Mesenchymal stem cell (in vitro differentiated cells and primary cell): ENCODE data around the gene YPEL5.

Experiments used
- DNase-seq: peaks from one replicate; pipeline ENCODE4 v3.0.0-alpha.2; 2013
- H2AFZ ChIP-seq: one replicate; pipeline ENCODE4 v1.6.1; 2013; ENCODE audit warnings: low read depth, mild to moderate bottlenecking, control low read depth, inconsistent platforms, low read length, moderate library complexity
- H2AK5ac ChIP-seq: 2 replicates; pipeline ENCODE4 v1.6.1; 2013; ENCODE audit warnings: low read length, moderate library complexity, mild to moderate bottlenecking, inconsistent platforms; ENCODE audit not compliant: severe bottlenecking
- H2BK120ac ChIP-seq: one replicate; pipeline ENCODE4 v1.6.1; 2013; ENCODE audit warnings: low read depth, mild to moderate bottlenecking, inconsistent platforms, low read length, moderate library complexity
- H2BK12ac ChIP-seq, 2 experiments: one replicate each; pipeline ENCODE4 v1.6.1; 2013; ENCODE audit warnings: inconsistent platforms in 2 of 2, low read length in 2 of 2, mild to moderate bottlenecking in 2 of 2, moderate library complexity in 2 of 2, control low read depth in 1 of 2
- H2BK15ac ChIP-seq: one replicate; pipeline ENCODE4 v1.6.1; 2013; ENCODE audit warnings: mild to moderate bottlenecking, low read depth, inconsistent platforms; ENCODE audit not compliant: poor library complexity, severe bottlenecking
- H2BK5ac ChIP-seq: 2 replicates; pipeline ENCODE4 v1.6.1; 2013; ENCODE audit warnings: low read depth, mild to moderate bottlenecking, low read length, control low read depth, inconsistent platforms; ENCODE audit not compliant: poor library complexity, severe bottlenecking
- H3K14ac ChIP-seq, 2 experiments: one replicate each; pipeline ENCODE4 v1.6.1; 2013; ENCODE audit warnings: inconsistent platforms in 2 of 2, low read length in 2 of 2, control low read depth in 1 of 2, mild to moderate bottlenecking in 1 of 2, moderate library complexity in 1 of 2
- H3K18ac ChIP-seq, 2 experiments: one replicate each; pipeline ENCODE4 v1.6.1; 2013; ENCODE audit warnings: inconsistent platforms in 2 of 2, low read length in 2 of 2, control low read depth in 1 of 2, low read depth in 1 of 2, mild to moderate bottlenecking in 1 of 2
- H3K23ac ChIP-seq, 2 experiments: one replicate each; pipeline ENCODE4 v1.6.1; 2013; ENCODE audit warnings: inconsistent platforms in 2 of 2, low read length in 2 of 2, mild to moderate bottlenecking in 2 of 2, moderate library complexity in 2 of 2, control low read depth in 1 of 2
- H3K27ac ChIP-seq: 2 replicates; pipeline ENCODE4 v1.5.1; 2013; ENCODE audit warnings: mild to moderate bottlenecking, moderate library complexity, low read length, control low read depth, inconsistent platforms; ENCODE audit not compliant: poor library complexity, severe bottlenecking
- H3K27me3 ChIP-seq, 2 experiments: 2 replicates each; pipeline versions ENCODE4 v1.6.1 to v1.7.0; 2013; ENCODE audit warnings: low read length in 2 of 2, mild to moderate bottlenecking in 2 of 2, moderate library complexity in 2 of 2, control low read depth in 1 of 2, inconsistent platforms in 1 of 2; ENCODE audit not compliant: control insufficient read depth in 1 of 2, insufficient read depth in 1 of 2
- H3K36me3 ChIP-seq, 2 experiments: 2 replicates each; pipeline versions ENCODE4 v1.6.1 to v1.7.0; 2013; ENCODE audit warnings: low read length in 2 of 2, control low read depth in 1 of 2, inconsistent platforms in 1 of 2, low read depth in 1 of 2, mild to moderate bottlenecking in 1 of 2; ENCODE audit not compliant: insufficient read depth in 2 of 2, control insufficient read depth in 1 of 2
- H3K4ac ChIP-seq, 2 experiments: one replicate each; pipeline ENCODE4 v1.6.1; 2013; ENCODE audit warnings: inconsistent platforms in 2 of 2, low read length in 2 of 2, mild to moderate bottlenecking in 2 of 2, moderate library complexity in 2 of 2, control low read depth in 1 of 2, low read depth in 1 of 2
- H3K4me1 ChIP-seq: 2 replicates; pipeline ENCODE4 v1.6.1; 2013; ENCODE audit warnings: low read depth, low read length, control low read depth; ENCODE audit not compliant: control insufficient read depth, insufficient read depth
- H3K4me2 ChIP-seq: 2 replicates; pipeline ENCODE4 v1.6.1; 2013; ENCODE audit warnings: low read length, mild to moderate bottlenecking, inconsistent platforms; ENCODE audit not compliant: poor library complexity, severe bottlenecking
- H3K4me3 ChIP-seq, 2 experiments: 2 replicates each; pipeline versions ENCODE4 v1.5.1 to v1.7.0; 2013; ENCODE audit warnings: low read length in 2 of 2, mild to moderate bottlenecking in 2 of 2, control low read depth in 1 of 2, low read depth in 1 of 2; ENCODE audit not compliant: insufficient read depth in 1 of 2
- H3K79me1 ChIP-seq: replicated peaks from 2 replicates; pipeline ENCODE4 v1.6.1; 2013; ENCODE audit warnings: mild to moderate bottlenecking, control low read depth, low read length, inconsistent platforms; ENCODE audit not compliant: poor library complexity, severe bottlenecking
- H3K9ac ChIP-seq: 2 replicates; pipeline ENCODE4 v1.7.0; 2013; ENCODE audit warnings: mild to moderate bottlenecking, low read length, moderate library complexity
- H3K9me3 ChIP-seq: 2 replicates; pipeline ENCODE4 v1.7.0; 2013; ENCODE audit warnings: mild to moderate bottlenecking, low read length; ENCODE audit not compliant: control insufficient read depth
- H4K8ac ChIP-seq: one replicate; pipeline ENCODE4 v1.6.1; 2013; ENCODE audit warnings: inconsistent platforms, mild to moderate bottlenecking, low read length, moderate library complexity
- H4K91ac ChIP-seq: one replicate; pipeline ENCODE4 v1.6.1; 2013; ENCODE audit warnings: mild to moderate bottlenecking, low read length, inconsistent platforms
- WGBS: methylation state at CpG from one replicate; pipeline ENCODE4 v1.1.7; 2013; ENCODE audit warnings: mixed read lengths; 5-methylcytosine and 5-hydroxymethylcytosine counted together

The YPEL5 gene

GRCh38 chr2:30152385-30152784, 5.6 kb downstream of the YPEL5 start:
- Histone ChIP-seq H3K23ac (no peak overlapping the region), H3K9ac (no peak overlapping the region), H3K4me1 (peaks cover 4% of the 10 kb centered on the region), H2AFZ (no peak overlapping the region), H3K9me3 (no peaks in the 10 kb centered on the region), H2AK5ac (no peak overlapping the region), H4K91ac (no peak overlapping the region), H2BK5ac (no peak overlapping the region), H3K27me3 (no peaks in the 10 kb centered on the region), H3K18ac (no peak overlapping the region), H3K36me3 (peaks cover 6 to 82% of the 10 kb centered on the region in 2 experiments), H3K4me3 (no peak overlapping the region), H2BK12ac (no peak overlapping the region), H3K4me2 (no peak overlapping the region), H4K8ac (no peak overlapping the region), H3K27ac (no peak overlapping the region), H2BK120ac (no peak overlapping the region), H3K4ac (no peak overlapping the region), H3K79me1 (peaks cover 15% of the 10 kb centered on the region), H3K14ac (no peak overlapping the region), H2BK15ac (no peak overlapping the region)
- WGBS, result no CpG with 5 or more reads among the region's 1 CpG
- DNase-seq, result no peak

- Histone ChIP-seq H2BK5ac (no peak overlapping the region), H3K4me3 (no peak overlapping the region), H3K36me3 (peaks cover 15 to 92% of the 10 kb centered on the region in 2 experiments), H3K9ac (no peak overlapping the region), H3K9me3 (no peaks in the 10 kb centered on the region), H2AK5ac (no peak overlapping the region), H3K4ac (no peak overlapping the region), H3K23ac (no peak overlapping the region), H3K18ac (no peak overlapping the region), H3K27me3 (no peaks in the 10 kb centered on the region), H2BK15ac (no peak overlapping the region), H3K4me2 (no peak overlapping the region), H2BK12ac (no peak overlapping the region), H2AFZ (no peak overlapping the region), H2BK120ac (no peak overlapping the region), H3K4me1 (no peaks in the 10 kb centered on the region), H3K79me1 (peaks cover 19% of the 10 kb centered on the region), H3K14ac (no peak overlapping the region), H4K91ac (no peak overlapping the region), H3K27ac (no peak overlapping the region), H4K8ac (no peak overlapping the region)
- no CpG with 5 or more reads among the region's 2 CpGs for WGBS
- no peak for DNase-seq
Observed at GRCh38 chr2:30155202-30155601, 8.4 kb downstream of the YPEL5 start.

- H3K4me2 ChIP-seq, result no peak overlapping the region
- H3K23ac ChIP-seq, result no peak overlapping the region
- no peaks in the 10 kb centered on the region for H3K27me3 ChIP-seq
- no peaks in the 10 kb centered on the region for H3K9me3 ChIP-seq
- no peak overlapping the region for H2BK15ac ChIP-seq
- DNase-seq, result no peak
- no peak overlapping the region for H2BK12ac ChIP-seq
- WGBS, result 96% methylated on average over 1 of the region's 3 CpGs
- peaks cover 15 to 92% of the 10 kb centered on the region in 2 experiments for H3K36me3 ChIP-seq
- no peak overlapping the region for H3K9ac ChIP-seq
- H3K4me1 ChIP-seq, result no peaks in the 10 kb centered on the region
- no peak overlapping the region for H3K14ac ChIP-seq
- no peak overlapping the region for H4K91ac ChIP-seq
- H3K4me3 ChIP-seq, result no peak overlapping the region
- no peak overlapping the region for H3K27ac ChIP-seq
- peaks cover 17% of the 10 kb centered on the region for H3K79me1 ChIP-seq
- no peak overlapping the region for H3K18ac ChIP-seq
- no peak overlapping the region for H4K8ac ChIP-seq
- H2AK5ac ChIP-seq, result no peak overlapping the region
- no peak overlapping the region for H2BK5ac ChIP-seq
- H3K4ac ChIP-seq, result no peak overlapping the region
- no peak overlapping the region for H2AFZ ChIP-seq
- no peak overlapping the region for H2BK120ac ChIP-seq
Observed at GRCh38 chr2:30155889-30156658, 9.3 kb downstream of the YPEL5 start.

- no peak overlapping the region for H3K9ac ChIP-seq
Observed at GRCh38 chr2:30157616-30158015, 10.8 kb downstream of the YPEL5 start.

More at GRCh38 chr2:30157616-30158015, 10.8 kb downstream of the YPEL5 start:
- no peak for DNase-seq
- 100% methylated on average over 4 of the region's 4 CpGs for WGBS
- Histone ChIP-seq H2BK15ac (no peak overlapping the region), H4K8ac (no peak overlapping the region), H2BK120ac (no peak overlapping the region), H3K9me3 (no peaks in the 10 kb centered on the region), H3K4me3 (no peak overlapping the region), H3K79me1 (peaks cover 17% of the 10 kb centered on the region), H3K36me3 (peaks cover 15 to 86% of the 10 kb centered on the region in 2 experiments), H2AFZ (no peak overlapping the region), H4K91ac (no peak overlapping the region), H3K14ac (no peak overlapping the region), H2AK5ac (no peak overlapping the region), H3K4me2 (no peak overlapping the region), H3K4ac (no peak overlapping the region), H3K27me3 (no peaks in the 10 kb centered on the region), H3K23ac (no peak overlapping the region), H2BK12ac (no peak overlapping the region), H3K27ac (no peak overlapping the region), H3K18ac (no peak overlapping the region), H2BK5ac (no peak overlapping the region), H3K4me1 (no peaks in the 10 kb centered on the region)
